Skeletal muscle satellite cell (primary cell): ENCODE data around the gene LIN52.

Experiments used
- H3K27me3 ChIP-seq: 2 replicates; pipeline ENCODE4 v1.7.0; 2013; ENCODE audit warnings: low read length; ENCODE audit not compliant: control insufficient read depth, insufficient read depth
- H3K36me3 ChIP-seq: 2 replicates; pipeline ENCODE4 v1.7.0; 2013; ENCODE audit warnings: mild to moderate bottlenecking, control low read depth, low read length; ENCODE audit not compliant: insufficient read depth
- H3K4me1 ChIP-seq: 2 replicates; pipeline ENCODE4 v1.7.0; 2013; ENCODE audit warnings: low read length; ENCODE audit not compliant: control insufficient read depth, insufficient read depth
- H3K4me2 ChIP-seq: 2 replicates; pipeline ENCODE4 v1.7.0; 2013; ENCODE audit warnings: mild to moderate bottlenecking, low read length
- H3K4me3 ChIP-seq: 2 replicates; pipeline ENCODE4 v1.7.0; 2013; ENCODE audit warnings: low read length
- H3K9ac ChIP-seq: 2 replicates; pipeline ENCODE4 v1.7.0; 2013; ENCODE audit warnings: mild to moderate bottlenecking, low read depth, low read length, moderate library complexity
- H3K9me3 ChIP-seq: replicated peaks from 2 replicates; pipeline ENCODE4 v1.7.0; 2013; ENCODE audit warnings: mild to moderate bottlenecking, control low read depth, low read length

The LIN52 gene

DNA sequence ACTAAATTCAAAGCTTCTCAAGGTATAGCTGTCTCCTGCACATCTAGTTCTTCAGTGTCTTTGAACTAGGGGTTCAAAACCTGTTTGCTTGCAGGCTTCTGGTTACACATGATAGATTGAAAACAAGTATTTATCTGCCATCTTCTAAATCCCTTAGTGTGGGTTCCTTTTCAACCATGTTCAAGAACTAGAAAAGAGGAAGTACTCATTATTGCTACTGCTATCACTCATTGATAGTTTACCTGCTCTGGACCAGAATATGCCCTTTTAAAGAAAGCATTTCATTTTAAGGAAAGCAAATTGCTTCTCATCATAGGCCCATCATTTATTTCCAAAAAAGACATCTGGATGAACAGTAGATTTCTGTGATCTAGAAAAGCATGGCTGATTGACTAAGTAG, 117.4 kb downstream of the LIN52 start:
- H3K9ac ChIP-seq = no peak overlapping the region
- H3K36me3 ChIP-seq = no peaks in the 10 kb centered on the region
- H3K27me3 ChIP-seq = no peaks in the 10 kb centered on the region

DNA sequence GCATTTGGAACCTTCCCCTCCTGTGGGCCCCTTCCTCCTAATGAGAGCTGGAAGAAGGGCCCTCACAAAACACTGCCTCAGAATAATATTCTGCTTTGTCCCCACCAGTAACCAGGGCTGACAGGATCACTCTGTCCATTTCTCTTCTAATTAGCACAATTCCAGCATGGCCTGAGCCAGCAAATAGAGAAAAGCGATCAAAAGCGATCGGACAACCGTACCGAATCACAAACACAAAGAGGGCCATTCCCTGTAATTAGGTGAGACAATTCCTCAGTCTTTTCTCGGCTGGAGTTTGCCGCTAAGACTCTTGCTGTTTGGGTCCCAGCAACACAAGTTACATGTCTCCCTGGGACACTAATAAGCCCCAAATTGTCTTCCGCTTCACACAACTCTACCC, 118.9 kb downstream of the LIN52 start:
- H3K36me3 ChIP-seq = no peaks in the 10 kb centered on the region
- H3K9me3 ChIP-seq = no peaks in the 10 kb centered on the region
- H3K27me3 ChIP-seq = no peaks in the 10 kb centered on the region
- H3K4me2 ChIP-seq = no peak overlapping the region
- H3K9ac ChIP-seq = no peak overlapping the region
- no peak overlapping the region for H3K4me3 ChIP-seq
- H3K4me1 ChIP-seq = no peaks in the 10 kb centered on the region

More for the DNA sequence above, 117.4 kb downstream of the LIN52 start:
- Histone ChIP-seq H3K4me3 (no peak overlapping the region), H3K4me1 (no peaks in the 10 kb centered on the region), H3K9me3 (no peaks in the 10 kb centered on the region), H3K4me2 (no peak overlapping the region)

DNA sequence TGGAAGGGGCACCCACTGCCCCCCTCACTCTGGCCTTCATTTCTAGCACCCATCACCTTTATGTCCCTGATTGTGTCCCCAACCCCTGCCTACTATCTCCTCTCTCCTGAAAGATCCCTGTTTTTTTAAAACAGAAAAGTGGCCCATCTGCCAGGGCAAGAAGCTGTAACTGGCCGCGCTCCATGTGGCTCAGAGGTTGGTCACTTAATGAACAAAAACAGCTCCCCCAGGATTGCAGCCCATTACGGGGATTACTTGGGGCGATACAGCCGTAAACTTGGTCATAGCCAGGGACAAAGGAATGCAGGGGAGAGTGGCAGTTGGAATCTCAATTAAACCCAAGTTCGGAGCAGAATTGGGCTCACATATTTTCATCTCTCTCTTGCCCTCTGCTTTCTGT, 119.7 kb downstream of the LIN52 start:
- no peak overlapping the region for H3K4me2 ChIP-seq
- H3K4me1 ChIP-seq = no peaks in the 10 kb centered on the region
- no peaks in the 10 kb centered on the region for H3K27me3 ChIP-seq
- no peak overlapping the region for H3K9ac ChIP-seq
- no peaks in the 10 kb centered on the region for H3K36me3 ChIP-seq
- no peaks in the 10 kb centered on the region for H3K9me3 ChIP-seq
- no peak overlapping the region for H3K4me3 ChIP-seq

DNA sequence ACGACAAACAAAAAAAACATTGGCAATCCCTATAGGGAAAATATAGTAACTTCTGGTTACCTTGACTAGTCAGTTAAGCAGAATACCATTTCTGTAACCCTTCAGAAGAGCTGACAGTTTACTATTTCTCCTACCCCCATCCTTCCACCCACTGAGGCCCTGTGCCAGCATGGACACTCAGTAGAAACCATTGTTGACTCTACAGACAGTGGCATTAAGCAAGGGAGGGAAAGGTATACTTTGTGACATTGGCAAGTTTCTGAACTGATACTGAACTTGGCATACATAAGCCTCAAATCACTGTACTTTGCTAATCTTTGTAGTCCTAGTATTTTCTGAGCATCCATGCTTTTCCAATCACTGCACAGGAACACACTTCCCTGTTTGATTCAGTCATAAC, 121.1 kb downstream of the LIN52 start:
- H3K4me3 ChIP-seq = no peak overlapping the region
- no peak overlapping the region for H3K9ac ChIP-seq
- H3K9me3 ChIP-seq = no peaks in the 10 kb centered on the region
- no peaks in the 10 kb centered on the region for H3K4me1 ChIP-seq
- no peaks in the 10 kb centered on the region for H3K36me3 ChIP-seq
- no peak overlapping the region for H3K4me2 ChIP-seq
- peaks cover 2% of the 10 kb centered on the region for H3K27me3 ChIP-seq

DNA sequence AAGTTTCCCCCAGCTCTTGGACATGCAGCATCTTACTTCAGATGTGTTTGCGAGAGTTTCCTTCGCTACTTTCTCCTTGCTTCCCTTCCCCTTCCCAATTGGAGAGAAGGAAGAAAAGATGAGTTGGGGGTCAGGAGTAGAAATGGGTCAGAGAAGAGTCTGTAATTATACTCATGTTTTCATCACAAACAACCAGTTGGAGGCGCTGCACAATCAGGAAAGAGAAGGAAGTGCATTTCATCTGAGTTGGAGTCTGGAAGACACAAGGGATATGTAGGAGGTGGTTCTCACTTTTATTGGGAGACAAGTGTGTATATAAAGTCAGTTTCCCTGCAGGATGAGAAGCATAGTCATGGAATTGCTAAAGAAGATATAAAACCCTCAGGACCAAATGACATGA, 123.2 kb downstream of the LIN52 start:
- H3K4me2 ChIP-seq = no peak overlapping the region
- no peak overlapping the region for H3K4me3 ChIP-seq
- no peaks in the 10 kb centered on the region for H3K36me3 ChIP-seq

DNA sequence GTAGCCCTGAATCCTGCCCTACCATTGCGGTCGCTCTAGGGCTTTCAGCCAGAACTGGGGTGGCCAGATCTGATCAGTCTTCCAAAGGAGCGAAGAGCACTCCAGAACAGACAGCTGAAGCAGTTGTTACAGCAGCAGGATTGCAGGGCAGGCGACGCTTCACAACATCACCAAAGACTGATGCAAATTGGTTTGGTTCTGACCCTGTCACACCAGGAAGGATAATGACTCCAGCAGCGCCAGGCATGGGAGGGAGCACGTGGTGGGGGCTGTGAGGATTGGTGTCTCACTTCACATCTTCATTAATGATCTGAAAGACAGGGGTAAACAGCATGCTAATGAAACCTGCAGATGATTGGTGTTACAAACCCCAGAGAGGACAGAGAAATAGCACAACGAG, 123.9 kb downstream of the LIN52 start:
- H3K27me3 ChIP-seq = peaks cover 19% of the 10 kb centered on the region
- H3K4me3 ChIP-seq = no peak overlapping the region
- H3K36me3 ChIP-seq = no peaks in the 10 kb centered on the region
- no peaks in the 10 kb centered on the region for H3K4me1 ChIP-seq
- no peaks in the 10 kb centered on the region for H3K9me3 ChIP-seq
- no peak overlapping the region for H3K4me2 ChIP-seq
- H3K9ac ChIP-seq = no peak overlapping the region

More for the DNA sequence above, 123.2 kb downstream of the LIN52 start:
- Histone ChIP-seq H3K27me3 (peaks cover 17% of the 10 kb centered on the region), H3K9me3 (no peaks in the 10 kb centered on the region), H3K4me1 (no peaks in the 10 kb centered on the region), H3K9ac (no peak overlapping the region)

DNA sequence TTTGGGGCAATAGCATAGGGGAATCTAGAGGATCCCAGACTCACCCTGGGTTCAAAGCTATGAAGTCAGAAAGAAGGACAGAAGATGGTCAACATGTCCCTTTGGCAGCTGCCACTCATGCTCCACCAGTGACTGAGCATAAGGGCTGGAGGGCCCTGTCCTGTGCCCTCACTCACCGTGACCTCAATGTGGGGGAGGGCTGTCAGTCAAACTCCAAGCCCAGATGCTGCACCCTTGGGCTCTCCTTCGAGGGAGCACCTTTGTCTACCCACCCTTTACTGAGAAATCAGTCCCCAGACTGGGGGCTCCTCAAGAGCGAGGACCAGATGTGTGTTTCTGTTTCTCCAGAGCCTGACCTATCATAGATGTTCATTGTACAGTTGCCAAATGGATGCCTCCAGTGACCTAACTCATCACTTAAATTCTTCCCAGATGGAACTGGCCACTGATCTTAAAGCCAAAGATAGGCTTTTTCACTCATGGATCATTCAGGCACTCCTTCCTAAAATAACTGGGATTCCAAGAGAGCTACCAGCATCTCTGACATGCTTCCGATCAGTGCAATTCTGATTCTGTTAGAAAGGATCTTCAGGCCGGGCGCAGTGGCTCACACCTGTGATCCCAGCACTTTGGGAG, 127.3 kb downstream of the LIN52 start:
- Histone ChIP-seq H3K36me3 (no peaks in the 10 kb centered on the region), H3K9ac (no peak overlapping the region), H3K4me3 (no peak overlapping the region), H3K9me3 (no peaks in the 10 kb centered on the region), H3K4me1 (no peaks in the 10 kb centered on the region), H3K27me3 (peaks cover 43% of the 10 kb centered on the region), H3K4me2 (no peak overlapping the region)

DNA sequence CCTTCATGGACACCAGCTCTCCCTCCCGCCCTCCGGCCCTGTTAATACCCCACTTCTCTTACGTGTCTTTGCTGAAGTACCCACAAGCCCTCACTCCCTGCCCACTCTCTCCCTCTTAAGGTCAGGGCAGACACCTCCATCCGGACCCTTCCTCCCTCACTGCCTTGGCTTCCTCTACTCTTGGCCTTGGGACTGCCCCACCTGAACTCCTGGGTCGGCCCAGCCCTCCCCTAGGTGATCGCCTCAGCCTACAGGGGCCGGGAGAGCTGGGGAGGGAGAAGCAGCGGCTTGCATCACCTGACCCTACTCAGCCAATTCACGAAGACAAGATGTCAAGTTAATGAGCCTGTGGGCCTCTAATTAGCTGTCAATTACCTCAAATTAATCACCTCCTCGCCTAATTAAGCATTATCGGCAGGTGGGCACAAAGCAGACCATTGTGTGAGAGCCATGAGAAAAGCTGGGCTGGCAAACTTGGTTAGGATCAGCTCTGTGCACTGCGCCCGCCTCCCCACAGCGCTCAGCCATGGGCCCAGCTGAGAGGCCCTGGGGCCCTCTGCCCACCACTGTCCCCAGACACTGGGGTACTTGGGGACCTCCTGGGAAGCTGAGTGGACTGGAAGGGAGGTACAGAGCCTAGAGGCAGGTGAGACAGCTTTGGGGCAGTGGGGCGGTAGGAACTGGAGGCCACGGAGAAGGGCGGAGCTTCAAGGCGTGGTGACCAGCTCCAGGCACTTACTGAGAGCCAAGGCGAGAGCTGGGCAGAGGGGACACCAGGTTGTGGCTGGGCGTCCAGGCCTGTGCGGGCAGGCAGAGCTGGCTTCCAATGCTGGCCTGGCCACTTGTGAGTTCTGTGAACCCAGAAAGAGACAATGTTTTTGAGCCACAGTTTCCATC, 129.4 kb downstream of the LIN52 start:
- no peaks in the 10 kb centered on the region for H3K36me3 ChIP-seq
- no peak overlapping the region for H3K4me3 ChIP-seq
- no peaks in the 10 kb centered on the region for H3K9me3 ChIP-seq
- H3K4me1 ChIP-seq = peaks cover 4% of the 10 kb centered on the region
- H3K27me3 ChIP-seq = peaks cover 58% of the 10 kb centered on the region
- H3K4me2 ChIP-seq = no peak overlapping the region
- H3K9ac ChIP-seq = no peak overlapping the region

DNA sequence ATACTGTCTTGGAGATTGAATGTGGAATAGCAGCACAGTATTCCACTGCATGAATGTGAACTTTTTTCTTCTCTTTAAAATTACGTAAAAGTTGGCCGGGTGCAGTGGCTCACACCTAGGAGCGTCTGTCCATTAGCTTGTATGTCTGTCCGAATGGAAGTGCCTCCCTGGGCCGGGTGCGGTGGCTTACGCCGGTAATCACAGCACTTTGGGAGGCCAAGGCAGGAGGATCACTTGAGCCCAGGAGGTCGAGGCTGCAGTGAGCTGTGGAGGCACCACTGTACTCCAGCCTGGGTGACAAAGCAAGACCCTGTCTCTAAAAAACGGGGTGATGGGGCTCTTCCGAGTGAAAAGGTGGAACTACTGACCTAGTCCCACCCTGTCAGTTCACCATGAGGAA, 131.9 kb downstream of the LIN52 start:
- no peak overlapping the region for H3K4me3 ChIP-seq
- peaks cover 4% of the 10 kb centered on the region for H3K4me1 ChIP-seq
- peaks cover 69% of the 10 kb centered on the region for H3K27me3 ChIP-seq
- no peaks in the 10 kb centered on the region for H3K9me3 ChIP-seq
- no peaks in the 10 kb centered on the region for H3K36me3 ChIP-seq
- no peak overlapping the region for H3K4me2 ChIP-seq
- no peak overlapping the region for H3K9ac ChIP-seq

DNA sequence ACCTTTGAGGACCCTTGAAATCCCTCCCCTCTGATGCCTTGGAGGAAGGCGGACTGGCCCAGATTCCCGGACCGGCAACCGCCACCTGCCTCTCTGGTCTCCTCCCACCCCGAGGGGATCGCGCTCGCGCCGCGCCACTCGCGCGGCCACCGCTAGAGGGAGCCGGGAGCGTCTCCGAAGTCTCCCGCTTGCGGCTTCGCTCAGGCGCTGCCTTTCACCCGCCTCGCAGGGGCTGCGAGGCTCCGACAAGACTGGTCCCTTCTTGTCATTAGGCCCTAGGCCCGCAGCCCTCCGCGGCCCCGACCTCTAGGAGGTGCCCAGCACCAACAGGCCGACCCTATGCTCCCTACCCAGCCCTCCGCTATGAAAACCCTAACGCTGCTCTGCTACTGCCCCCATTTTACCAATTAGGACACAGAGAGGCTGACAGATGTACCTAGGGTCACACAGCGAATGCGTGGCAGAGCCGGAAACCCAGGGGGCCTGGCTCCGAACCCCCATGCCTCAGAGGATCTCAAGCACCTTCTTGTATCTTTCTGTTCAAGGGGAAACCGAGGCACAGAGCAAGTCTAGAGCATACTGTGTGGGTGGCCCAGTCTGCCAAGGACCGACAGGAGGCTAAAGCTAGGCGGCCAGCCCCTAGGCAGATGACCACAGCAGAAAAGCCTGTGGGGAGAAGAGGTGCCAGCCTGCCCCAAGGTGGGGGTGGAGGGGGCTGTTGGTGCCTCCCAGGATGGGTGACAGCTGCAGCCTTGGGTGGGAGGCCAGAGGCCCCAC, 133.1 kb downstream of the LIN52 start:
- Histone ChIP-seq H3K4me2 (peak overlapping the region; percentile 75), H3K36me3 (no peaks in the 10 kb centered on the region), H3K4me3 (peak overlapping the region; percentile 43), H3K9ac (no peak overlapping the region), H3K27me3 (peaks cover 70% of the 10 kb centered on the region), H3K4me1 (peaks cover 4% of the 10 kb centered on the region), H3K9me3 (no peaks in the 10 kb centered on the region)

DNA sequence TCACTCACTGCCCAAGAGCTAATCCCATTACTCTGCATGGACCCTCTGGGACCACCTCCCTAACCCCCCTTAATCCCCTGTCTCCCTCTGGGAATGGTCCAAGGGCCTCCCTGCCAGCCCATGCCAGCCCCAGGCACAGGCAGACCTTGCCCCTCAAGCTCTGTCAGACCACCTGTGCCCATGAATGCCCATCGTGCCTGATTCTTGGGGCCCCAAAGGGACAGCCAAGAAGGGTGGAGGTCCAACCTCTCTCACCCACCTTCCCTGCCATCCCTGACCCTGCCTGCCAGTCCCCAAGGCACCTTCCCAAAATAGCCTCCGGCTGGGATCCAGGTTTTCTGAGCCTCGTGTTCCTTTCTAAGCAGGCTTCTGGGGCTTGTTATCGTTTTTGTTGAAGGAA, 133.7 kb downstream of the LIN52 start:
- Histone ChIP-seq H3K9ac (no peak overlapping the region), H3K9me3 (no peaks in the 10 kb centered on the region), H3K36me3 (no peaks in the 10 kb centered on the region), H3K27me3 (peaks cover 70% of the 10 kb centered on the region), H3K4me1 (peaks cover 4% of the 10 kb centered on the region), H3K4me2 (no peak overlapping the region), H3K4me3 (no peak overlapping the region)
